Fibroblast of mammary gland (primary cell): ENCODE data around the gene VTI1A.
A peak's percentile ranks its signal among the peaks of the same experiment; 100 is the strongest.

Experiments
- DNase-seq: peaks from one replicate; pipeline ENCODE4 v3.0.0-alpha.2; 2010; ENCODE audit warnings: low read depth
- H3K4me3 ChIP-seq: 2 replicates; pipeline ENCODE4 v1.5.1; 2011; ENCODE audit warnings: low read depth, mild to moderate bottlenecking, low read length, moderate library complexity; ENCODE audit not compliant: control insufficient read depth
- TF ChIP-seq, protein P1 (sequence below): conservative IDR thresholded peaks from 2 replicates; pipeline ENCODE4 v1.5.1; 2011; ENCODE audit warnings: low read depth, low read length, inconsistent platforms; ENCODE audit not compliant: control insufficient read depth, insufficient read depth

VTI1A gene

GRCh38 chr10:112618814-112619213 is 171.8 kb downstream of the VTI1A start:
- no peak for DNase-seq
- H3K4me3 ChIP-seq: no peak overlapping the region
- TF ChIP-seq, protein P1, sequence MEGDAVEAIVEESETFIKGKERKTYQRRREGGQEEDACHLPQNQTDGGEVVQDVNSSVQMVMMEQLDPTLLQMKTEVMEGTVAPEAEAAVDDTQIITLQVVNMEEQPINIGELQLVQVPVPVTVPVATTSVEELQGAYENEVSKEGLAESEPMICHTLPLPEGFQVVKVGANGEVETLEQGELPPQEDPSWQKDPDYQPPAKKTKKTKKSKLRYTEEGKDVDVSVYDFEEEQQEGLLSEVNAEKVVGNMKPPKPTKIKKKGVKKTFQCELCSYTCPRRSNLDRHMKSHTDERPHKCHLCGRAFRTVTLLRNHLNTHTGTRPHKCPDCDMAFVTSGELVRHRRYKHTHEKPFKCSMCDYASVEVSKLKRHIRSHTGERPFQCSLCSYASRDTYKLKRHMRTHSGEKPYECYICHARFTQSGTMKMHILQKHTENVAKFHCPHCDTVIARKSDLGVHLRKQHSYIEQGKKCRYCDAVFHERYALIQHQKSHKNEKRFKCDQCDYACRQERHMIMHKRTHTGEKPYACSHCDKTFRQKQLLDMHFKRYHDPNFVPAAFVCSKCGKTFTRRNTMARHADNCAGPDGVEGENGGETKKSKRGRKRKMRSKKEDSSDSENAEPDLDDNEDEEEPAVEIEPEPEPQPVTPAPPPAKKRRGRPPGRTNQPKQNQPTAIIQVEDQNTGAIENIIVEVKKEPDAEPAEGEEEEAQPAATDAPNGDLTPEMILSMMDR: no peak

- H3K4me3 ChIP-seq: no peak overlapping the region
- no peak for DNase-seq
- TF ChIP-seq, protein P1: no peak
Measured at GRCh38 chr10:112619556-112619955, 172.5 kb downstream of the VTI1A start.

- TF ChIP-seq, protein P1: no peak
- H3K4me3 ChIP-seq: no peak overlapping the region
- peak; percentile 57 for DNase-seq
Measured at GRCh38 chr10:112622786-112623185, 175.8 kb downstream of the VTI1A start.

DNA sequence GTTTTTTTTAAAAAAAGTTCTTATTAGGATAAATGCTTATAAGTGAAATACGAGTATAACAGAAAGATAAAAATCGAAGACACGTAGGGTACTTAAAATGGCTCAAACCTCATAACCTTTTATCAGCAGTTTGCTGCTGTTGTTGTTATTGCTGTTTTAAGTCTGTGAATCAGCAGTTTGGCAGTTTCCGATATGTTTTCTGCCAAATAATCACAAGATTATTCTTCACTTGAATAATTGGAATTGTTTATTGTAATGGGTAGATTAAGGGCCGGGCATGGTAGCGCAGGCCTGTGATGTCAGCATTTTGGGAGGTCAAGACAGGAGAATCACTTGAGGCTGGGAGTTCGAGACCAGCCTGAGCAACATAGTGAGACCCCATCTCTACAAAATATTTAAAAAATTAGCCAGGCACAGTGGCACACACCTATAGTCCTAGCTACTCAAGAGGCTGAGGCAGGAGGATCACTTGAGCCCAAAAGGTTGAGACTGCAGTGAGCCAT is 177.6 kb downstream of the VTI1A start:
- TF ChIP-seq, protein P1: no peak
- peak; percentile 41 for DNase-seq
- H3K4me3 ChIP-seq: no peak overlapping the region

DNA sequence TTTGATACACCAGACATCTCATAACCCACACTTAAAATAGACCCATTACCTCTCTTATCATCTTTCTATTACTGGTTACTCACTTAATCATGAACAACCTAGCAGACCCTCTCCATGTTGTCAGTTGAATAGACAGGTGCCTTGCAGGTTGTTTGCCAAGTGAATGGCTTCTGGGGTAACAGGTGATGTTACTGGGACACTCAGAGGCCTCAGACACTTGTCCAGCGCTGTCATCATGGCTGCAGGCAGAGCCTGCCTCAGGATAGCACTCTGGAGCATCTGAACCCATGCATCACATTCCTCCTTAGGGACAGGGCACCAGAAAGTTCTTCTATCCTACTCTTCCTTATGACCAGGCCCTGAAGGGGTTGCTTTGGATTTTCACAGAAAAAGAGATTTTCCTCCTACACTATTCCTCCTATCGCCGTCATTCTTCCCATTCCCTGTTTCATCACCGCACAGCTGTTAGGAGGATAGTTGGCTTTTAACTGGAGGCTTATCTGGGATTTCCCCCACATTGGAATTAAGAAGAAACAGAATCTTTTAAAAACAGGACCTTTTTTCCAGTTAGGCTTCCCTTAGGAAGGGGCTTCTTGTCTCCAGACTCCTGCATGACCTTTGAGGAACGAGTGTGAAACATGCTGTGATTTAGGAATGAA is 182.1 kb downstream of the VTI1A start:
- no peak for DNase-seq
- no peak overlapping the region for H3K4me3 ChIP-seq
- TF ChIP-seq, protein P1: no peak

DNA sequence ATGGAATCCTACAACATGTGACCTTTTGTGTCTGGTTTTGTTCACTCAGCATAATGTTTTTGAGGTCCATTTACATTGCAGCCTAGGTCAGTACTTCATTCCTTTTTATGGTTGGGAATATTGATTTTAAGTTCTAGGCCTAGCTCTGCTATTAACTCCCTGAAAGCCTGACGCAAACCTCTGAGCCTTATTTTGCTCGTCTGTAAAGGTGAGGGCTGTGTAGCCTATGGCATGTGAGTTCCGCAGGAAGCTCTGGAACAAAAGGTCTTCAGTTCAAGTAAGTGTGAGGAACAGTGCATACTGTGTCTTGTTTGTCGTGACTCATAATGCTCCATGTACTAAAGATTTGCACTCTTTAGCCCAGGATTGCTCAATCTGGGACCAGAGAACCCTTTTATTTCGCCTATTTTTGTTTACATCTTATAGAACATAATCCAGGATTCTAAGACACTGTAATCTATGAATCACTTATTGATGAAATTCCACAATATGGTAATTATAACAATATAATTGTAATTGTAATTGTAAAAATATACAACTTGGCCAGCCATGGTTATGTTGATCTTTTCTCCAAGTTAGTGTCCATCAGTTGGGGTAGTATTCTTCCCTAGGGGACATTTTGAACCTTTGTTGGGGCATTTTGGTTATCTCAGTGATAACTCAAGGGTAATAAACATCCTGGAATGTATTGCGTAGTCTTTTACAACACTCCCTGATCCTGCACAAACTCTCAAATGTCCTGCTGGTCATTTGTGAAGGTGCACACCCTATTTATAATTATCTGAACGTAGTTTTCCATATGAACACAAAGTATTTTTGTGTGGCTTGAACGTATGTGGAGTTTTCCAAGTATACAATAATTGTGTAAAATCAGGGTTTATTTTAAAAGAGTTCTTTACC is 184.7 kb downstream of the VTI1A start:
- TF ChIP-seq, protein P1: no peak
- no peak overlapping the region for H3K4me3 ChIP-seq
- peak; percentile 63 for DNase-seq
